Loucy (cell line): ENCODE measurements around the gene FETUB.
A peak's percentile ranks its signal among the peaks of the same experiment; 100 is the strongest.

ENCODE experiments used
- H2AFZ ChIP-seq: fragments of 200-600 bp; sonication (generic); 2 replicates; pipeline ENCODE4 v1.6.0; 2016; ENCODE audit warnings: antibody characterized with exemption, mild to moderate bottlenecking, low read length, moderate library complexity
- H3F3A ChIP-seq: fragments of 200-600 bp; 2 replicates; pipeline ENCODE4 v1.6.0; 2016; ENCODE audit warnings: antibody characterized with exemption, low read depth, mild to moderate bottlenecking
- H3K27me3 ChIP-seq: fragments of 200-600 bp; sonication (generic); 2 replicates; pipeline ENCODE4 v1.6.1; 2014; ENCODE audit warnings: low read length, mild to moderate bottlenecking; ENCODE audit not compliant: insufficient read depth, poor library complexity, severe bottlenecking
- H3K36me3 ChIP-seq: fragments of 200-600 bp; sonication (generic); 2 replicates; pipeline ENCODE4 v1.6.1; 2016; ENCODE audit warnings: low read length; ENCODE audit not compliant: insufficient read depth
- H3K4me1 ChIP-seq: fragments of 200-600 bp; sonication (generic); 2 replicates; pipeline ENCODE4 v1.5.1; 2014; ENCODE audit warnings: low read length, mild to moderate bottlenecking; ENCODE audit not compliant: insufficient read depth, poor library complexity, severe bottlenecking
- H3K4me2 ChIP-seq: fragments of 200-600 bp; sonication (generic); 2 replicates; pipeline ENCODE4 v1.6.0; 2014; ENCODE audit warnings: antibody characterized with exemption, low read length, low read depth, mild to moderate bottlenecking; ENCODE audit not compliant: poor library complexity, severe bottlenecking
- H3K4me3 ChIP-seq: fragments of 200-600 bp; sonication (generic); 2 replicates; pipeline ENCODE4 v1.5.1; 2014; ENCODE audit warnings: low read length, mild to moderate bottlenecking, mixed read lengths; ENCODE audit not compliant: poor library complexity, severe bottlenecking
- H3K79me2 ChIP-seq: fragments of 200-600 bp; sonication (generic); 2 replicates; pipeline ENCODE4 v1.6.1; 2014; ENCODE audit warnings: low read length; ENCODE audit not compliant: insufficient read depth
- H3K9ac ChIP-seq: fragments of 200-600 bp; sonication (generic); 2 replicates; pipeline ENCODE4 v1.6.0; 2014; ENCODE audit warnings: mild to moderate bottlenecking, low read depth, low read length, moderate library complexity; ENCODE audit not compliant: poor library complexity, severe bottlenecking
- H3K9me2 ChIP-seq: fragments of 200-600 bp; sonication (generic); replicated peaks from 2 replicates; pipeline ENCODE4 v1.6.1; 2016; ENCODE audit warnings: low read depth, low read length, mixed read lengths
- H3K9me3 ChIP-seq: fragments of 200-600 bp; sonication (generic); 2 replicates; pipeline ENCODE4 v1.6.1; 2014; ENCODE audit warnings: mild to moderate bottlenecking, antibody characterized with exemption, low read length, low read depth; ENCODE audit not compliant: insufficient read depth
- H4K20me1 ChIP-seq: fragments of 200-600 bp; sonication (generic); 2 replicates; pipeline ENCODE4 v1.6.0; 2014; ENCODE audit warnings: antibody characterized with exemption, low read length, mild to moderate bottlenecking; ENCODE audit not compliant: insufficient read depth, poor library complexity, severe bottlenecking
- CTCF ChIP-seq: fragments of 200-600 bp; sonication (generic); conservative IDR thresholded peaks from 2 replicates; pipeline ENCODE4 v1.5.1; 2014; ENCODE audit warnings: mild to moderate bottlenecking, antibody characterized with exemption, low read length
- EZH2phosphoT487 ChIP-seq: fragments of 200-600 bp; IDR thresholded peaks from 2 replicates; pipeline ENCODE4 v1.6.1; 2018; ENCODE audit warnings: antibody characterized with exemption, mild to moderate bottlenecking, moderate library complexity, borderline replicate concordance

FETUB gene

GRCh38 chr3:186640473-186640818 lies 247 bp downstream of the FETUB start:
- no peak for TF ChIP-seq EZH2phosphoT487
- TF ChIP-seq CTCF, result no peak
- no peaks in the 10 kb centered on the region for H3K36me3 ChIP-seq
- no peaks in the 10 kb centered on the region for H4K20me1 ChIP-seq
- H3K9me3 ChIP-seq, result no peaks in the 10 kb centered on the region
- no peak overlapping the region for H3K4me2 ChIP-seq
- no peak overlapping the region for H3K4me3 ChIP-seq
- no peaks in the 10 kb centered on the region for H3F3A ChIP-seq
- H3K9me2 ChIP-seq, result no peaks in the 10 kb centered on the region
- no peaks in the 10 kb centered on the region for H3K79me2 ChIP-seq
- no peaks in the 10 kb centered on the region for H3K27me3 ChIP-seq
- H2AFZ ChIP-seq, result no peak overlapping the region
- peaks cover 9% of the 10 kb centered on the region for H3K4me1 ChIP-seq
- H3K9ac ChIP-seq, result no peak overlapping the region

- Histone ChIP-seq H3K9me2 (no peaks in the 10 kb centered on the region), H2AFZ (no peak overlapping the region), H3K9ac (no peak overlapping the region), H3K4me2 (no peak overlapping the region), H4K20me1 (no peaks in the 10 kb centered on the region), H3F3A (no peaks in the 10 kb centered on the region), H3K79me2 (no peaks in the 10 kb centered on the region), H3K4me3 (no peak overlapping the region), H3K9me3 (no peaks in the 10 kb centered on the region), H3K36me3 (no peaks in the 10 kb centered on the region), H3K4me1 (peaks cover 9% of the 10 kb centered on the region), H3K27me3 (no peaks in the 10 kb centered on the region)
- TF ChIP-seq CTCF, result no peak
- no peak for TF ChIP-seq EZH2phosphoT487
Measured at GRCh38 chr3:186640929-186641328, 730 bp downstream of the FETUB start.

- H3K4me1 ChIP-seq, result peaks cover 9% of the 10 kb centered on the region
- no peaks in the 10 kb centered on the region for H3K79me2 ChIP-seq
- no peaks in the 10 kb centered on the region for H3K9me3 ChIP-seq
- no peaks in the 10 kb centered on the region for H3F3A ChIP-seq
- H3K27me3 ChIP-seq, result no peaks in the 10 kb centered on the region
- no peaks in the 10 kb centered on the region for H3K9me2 ChIP-seq
- no peak overlapping the region for H3K4me3 ChIP-seq
- no peak overlapping the region for H3K9ac ChIP-seq
- TF ChIP-seq CTCF, result no peak
- TF ChIP-seq EZH2phosphoT487, result no peak
- H3K36me3 ChIP-seq, result no peaks in the 10 kb centered on the region
- no peaks in the 10 kb centered on the region for H4K20me1 ChIP-seq
- no peak overlapping the region for H3K4me2 ChIP-seq
- H2AFZ ChIP-seq, result peak overlapping the region; percentile 35; the same call in 1 of the 2 replicates
Measured at GRCh38 chr3:186642014-186642413, 1.8 kb downstream of the FETUB start.
